VCaP (cell line): ENCODE results near the gene TES.

Source experiments
- H3K27ac ChIP-seq: fragments of 450-650 bp; 2 replicates; pipeline ENCODE4 v1.5.1; 2017
- CTCF ChIP-seq: fragments of 450-650 bp; conservative IDR thresholded peaks from 2 replicates; pipeline ENCODE4 v1.5.1; 2017; ENCODE audit warnings: mild to moderate bottlenecking, moderate library complexity

Gene TES

GRCh38 chr7:116177009-116177408, 33.3 kb upstream of the TES start:
- TF ChIP-seq CTCF = no peak

GRCh38 chr7:116180302-116180701, 30.0 kb upstream of the TES start:
- TF ChIP-seq CTCF = peak; percentile 89
- no peak overlapping the region for H3K27ac ChIP-seq

More at GRCh38 chr7:116177009-116177408, 33.3 kb upstream of the TES start:
- H3K27ac ChIP-seq = no peak overlapping the region

- H3K27ac ChIP-seq = no peak overlapping the region
- TF ChIP-seq CTCF = no peak
Measured at GRCh38 chr7:116182023-116182422, 28.3 kb upstream of the TES start.

- H3K27ac ChIP-seq = no peak overlapping the region
- no peak for TF ChIP-seq CTCF
Measured at GRCh38 chr7:116185450-116185849, 24.9 kb upstream of the TES start.

- H3K27ac ChIP-seq = no peak overlapping the region
- no peak for TF ChIP-seq CTCF
Measured at GRCh38 chr7:116185956-116186355, 24.4 kb upstream of the TES start.

- no peak for TF ChIP-seq CTCF
- no peak overlapping the region for H3K27ac ChIP-seq
Measured at GRCh38 chr7:116187400-116187799, 22.9 kb upstream of the TES start.

GRCh38 chr7:116193329-116194087, 16.8 kb upstream of the TES start:
- no peak overlapping the region for H3K27ac ChIP-seq
- no peak for TF ChIP-seq CTCF
